GM12864 (cell line): ENCODE results near the gene HSD3B7.

Experiments
- DNase-seq: peaks from one replicate; pipeline ENCODE4 v3.0.0-alpha.2; 2011; ENCODE audit warnings: low read depth
- H3K4me3 ChIP-seq: 2 replicates; pipeline ENCODE4 v1.5.1; 2011; ENCODE audit warnings: mild to moderate bottlenecking, low read depth, low read length, control low read depth
- TF ChIP-seq, protein P1 (sequence below): IDR thresholded peaks from 2 replicates; pipeline ENCODE4 v1.5.1; 2011; ENCODE audit warnings: low read depth, mild to moderate bottlenecking, moderate library complexity, low read length, control low read depth, inconsistent platforms; ENCODE audit errors: missing control alignments

HSD3B7 gene

GRCh38 chr16:30958175-30959079, 26.6 kb upstream of the HSD3B7 start:
- H3K4me3 ChIP-seq = peak overlapping the region; percentile 69
- TF ChIP-seq, protein P1, sequence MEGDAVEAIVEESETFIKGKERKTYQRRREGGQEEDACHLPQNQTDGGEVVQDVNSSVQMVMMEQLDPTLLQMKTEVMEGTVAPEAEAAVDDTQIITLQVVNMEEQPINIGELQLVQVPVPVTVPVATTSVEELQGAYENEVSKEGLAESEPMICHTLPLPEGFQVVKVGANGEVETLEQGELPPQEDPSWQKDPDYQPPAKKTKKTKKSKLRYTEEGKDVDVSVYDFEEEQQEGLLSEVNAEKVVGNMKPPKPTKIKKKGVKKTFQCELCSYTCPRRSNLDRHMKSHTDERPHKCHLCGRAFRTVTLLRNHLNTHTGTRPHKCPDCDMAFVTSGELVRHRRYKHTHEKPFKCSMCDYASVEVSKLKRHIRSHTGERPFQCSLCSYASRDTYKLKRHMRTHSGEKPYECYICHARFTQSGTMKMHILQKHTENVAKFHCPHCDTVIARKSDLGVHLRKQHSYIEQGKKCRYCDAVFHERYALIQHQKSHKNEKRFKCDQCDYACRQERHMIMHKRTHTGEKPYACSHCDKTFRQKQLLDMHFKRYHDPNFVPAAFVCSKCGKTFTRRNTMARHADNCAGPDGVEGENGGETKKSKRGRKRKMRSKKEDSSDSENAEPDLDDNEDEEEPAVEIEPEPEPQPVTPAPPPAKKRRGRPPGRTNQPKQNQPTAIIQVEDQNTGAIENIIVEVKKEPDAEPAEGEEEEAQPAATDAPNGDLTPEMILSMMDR = no peak
- DNase-seq = no peak

- DNase-seq = no peak
These were observed 23.6 kb upstream of the HSD3B7 start for GRCh38 chr16:30961384-30961783.

DNA sequence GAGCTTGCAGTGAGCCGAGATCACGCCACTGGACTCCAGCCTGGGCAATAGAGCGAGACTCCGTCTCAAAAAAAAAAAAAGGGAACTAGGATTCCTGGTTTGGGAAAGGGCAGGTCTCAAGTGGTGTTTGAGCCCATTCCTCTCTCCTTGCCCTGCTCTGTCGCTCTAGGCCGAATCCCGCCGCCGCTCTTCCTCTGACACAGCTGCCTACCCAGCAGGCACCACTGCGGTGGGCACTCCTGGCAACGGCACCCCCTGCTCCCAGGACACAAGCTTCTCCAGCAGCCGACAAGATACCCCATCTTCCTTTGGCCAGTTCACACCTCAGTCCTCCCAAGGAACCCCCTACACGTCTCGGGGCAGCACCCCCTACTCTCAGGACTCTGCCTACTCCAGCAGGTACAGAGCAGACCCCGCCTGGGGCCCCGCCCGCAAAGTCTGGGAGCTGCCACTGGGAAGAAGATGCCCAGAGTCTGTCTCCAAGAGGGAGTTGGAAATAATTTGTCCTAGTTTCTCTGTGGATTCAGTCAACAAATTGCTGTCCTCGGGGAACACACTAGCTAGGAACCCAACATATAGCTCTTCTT, 21.0 kb upstream of the HSD3B7 start:
- DNase-seq = no peak
- TF ChIP-seq, protein P1 = no peak
- no peak overlapping the region for H3K4me3 ChIP-seq

More at GRCh38 chr16:30961384-30961783, 23.6 kb upstream of the HSD3B7 start:
- TF ChIP-seq, protein P1 = no peak
- no peak overlapping the region for H3K4me3 ChIP-seq

GRCh38 chr16:30964574-30965226, 20.3 kb upstream of the HSD3B7 start:
- TF ChIP-seq, protein P1 = no peak
- no peak overlapping the region for H3K4me3 ChIP-seq
- no peak for DNase-seq

- no peak for DNase-seq
- TF ChIP-seq, protein P1 = no peak
- no peak overlapping the region for H3K4me3 ChIP-seq
These were observed 19.6 kb upstream of the HSD3B7 start for GRCh38 chr16:30965436-30965835.

DNA sequence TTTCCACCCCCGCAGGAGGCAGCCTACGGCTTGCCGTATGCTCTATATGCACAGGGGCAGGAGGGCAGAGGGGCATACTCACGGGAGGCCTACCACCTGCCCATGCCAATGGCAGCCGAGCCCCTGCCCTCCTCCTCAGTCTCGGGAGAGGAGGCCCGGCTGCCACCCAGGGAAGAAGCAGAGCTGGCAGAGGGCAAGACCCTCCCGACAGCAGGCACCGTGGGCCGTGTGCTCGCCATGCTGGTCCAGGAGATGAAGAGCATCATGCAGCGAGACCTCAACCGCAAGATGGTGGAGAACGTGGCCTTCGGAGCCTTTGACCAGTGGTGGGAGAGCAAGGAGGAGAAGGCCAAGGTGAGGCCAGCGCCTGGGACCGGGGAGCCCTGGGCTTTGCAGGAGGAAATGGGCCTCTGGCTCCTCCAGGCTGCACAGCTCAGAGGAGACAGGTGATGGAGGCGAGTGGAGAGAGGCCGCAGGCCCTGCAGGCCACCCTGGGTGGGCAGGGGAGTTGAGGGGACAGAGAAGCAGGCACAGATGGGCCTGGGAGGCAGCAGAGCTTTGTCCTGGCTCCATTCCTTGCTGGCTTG, 18.9 kb upstream of the HSD3B7 start:
- TF ChIP-seq, protein P1 = no peak
- no peak overlapping the region for H3K4me3 ChIP-seq
- no peak for DNase-seq
